GM21529 (cell line): ENCODE measurements around the gene TBX5.
"Not testable (repeated sequence)": the region's sequence is repeated elsewhere in the genome, so short reads cannot be mapped to it uniquely, and the experiment has no call there.

ENCODE experiments used
- ATAC-seq: cut with Tn5 transposase; IDR thresholded peaks from one replicate; pipeline ENCODE4 v1.9.1; 2021; ENCODE audit not compliant: unreplicated experiment

The TBX5 gene

GRCh38 chr12:114393569-114393968, 12.4 kb downstream of the TBX5 start:
- no peak for ATAC-seq

- ATAC-seq: no peak
Measured at GRCh38 chr12:114392909-114393308, 13.0 kb downstream of the TBX5 start.

GRCh38 chr12:114391088-114391487, 14.9 kb downstream of the TBX5 start:
- no peak for ATAC-seq

- no peak for ATAC-seq
Measured at GRCh38 chr12:114384739-114385138, 21.2 kb downstream of the TBX5 start.

- no peak for ATAC-seq
Measured at GRCh38 chr12:114381177-114381576, 24.8 kb downstream of the TBX5 start.

- no peak for ATAC-seq
Measured at GRCh38 chr12:114371733-114372132, 34.2 kb downstream of the TBX5 start.

- no peak for ATAC-seq
Measured at GRCh38 chr12:114371250-114371649, 34.7 kb downstream of the TBX5 start.

GRCh38 chr12:114368685-114369452, 37.1 kb downstream of the TBX5 start:
- no peak for ATAC-seq

- no peak for ATAC-seq
Measured at GRCh38 chr12:114361992-114362391, 44.0 kb downstream of the TBX5 start.

- no peak for ATAC-seq
Measured at GRCh38 chr12:114361545-114361944, 44.4 kb downstream of the TBX5 start.

GRCh38 chr12:114360485-114360884, 45.5 kb downstream of the TBX5 start:
- ATAC-seq: no peak

GRCh38 chr12:114355389-114356088, 50.4 kb downstream of the TBX5 start:
- no peak for ATAC-seq

- not testable (repeated sequence) for ATAC-seq
Measured at GRCh38 chr12:114349239-114349638, 56.7 kb downstream of the TBX5 start.

- no peak for ATAC-seq
Measured at GRCh38 chr12:114347861-114348260, 58.1 kb downstream of the TBX5 start.

GRCh38 chr12:114344831-114345230, 61.1 kb downstream of the TBX5 start:
- ATAC-seq: no peak

- no peak for ATAC-seq
Measured at GRCh38 chr12:114344303-114344663, 61.7 kb downstream of the TBX5 start.

GRCh38 chr12:114343585-114344302, 62.2 kb downstream of the TBX5 start:
- ATAC-seq: no peak

- ATAC-seq: no peak
Measured at GRCh38 chr12:114342656-114343055, 63.3 kb downstream of the TBX5 start.

- no peak for ATAC-seq
Measured at GRCh38 chr12:114341635-114342034, 64.3 kb downstream of the TBX5 start.

GRCh38 chr12:114340231-114340630, 65.7 kb downstream of the TBX5 start:
- ATAC-seq: no peak

- no peak for ATAC-seq
Measured at GRCh38 chr12:114339626-114340025, 66.3 kb downstream of the TBX5 start.

GRCh38 chr12:114335607-114336006, 70.3 kb downstream of the TBX5 start:
- ATAC-seq: no peak
